Choroid plexus epithelial cell (primary cell): ENCODE results near the gene VAC14.
"Not testable (repeated sequence)": the region's sequence is repeated elsewhere in the genome, so short reads cannot be mapped to it uniquely, and the experiment has no call there.

Experiments used
- DNase-seq: peaks from one replicate; pipeline ENCODE4 v3.0.0-alpha.2; 2010; ENCODE audit warnings: low read depth
- H3K4me3 ChIP-seq: 2 replicates; pipeline ENCODE4 v1.5.1; 2011; ENCODE audit warnings: low read depth, mild to moderate bottlenecking, control low read depth, low read length, moderate library complexity
- TF ChIP-seq, protein P1 (sequence below): conservative IDR thresholded peaks from 2 replicates; pipeline ENCODE4 v1.5.1; 2011; ENCODE audit warnings: low read depth, mild to moderate bottlenecking, control low read depth, inconsistent platforms, low read length, moderate library complexity

VAC14 gene

DNA sequence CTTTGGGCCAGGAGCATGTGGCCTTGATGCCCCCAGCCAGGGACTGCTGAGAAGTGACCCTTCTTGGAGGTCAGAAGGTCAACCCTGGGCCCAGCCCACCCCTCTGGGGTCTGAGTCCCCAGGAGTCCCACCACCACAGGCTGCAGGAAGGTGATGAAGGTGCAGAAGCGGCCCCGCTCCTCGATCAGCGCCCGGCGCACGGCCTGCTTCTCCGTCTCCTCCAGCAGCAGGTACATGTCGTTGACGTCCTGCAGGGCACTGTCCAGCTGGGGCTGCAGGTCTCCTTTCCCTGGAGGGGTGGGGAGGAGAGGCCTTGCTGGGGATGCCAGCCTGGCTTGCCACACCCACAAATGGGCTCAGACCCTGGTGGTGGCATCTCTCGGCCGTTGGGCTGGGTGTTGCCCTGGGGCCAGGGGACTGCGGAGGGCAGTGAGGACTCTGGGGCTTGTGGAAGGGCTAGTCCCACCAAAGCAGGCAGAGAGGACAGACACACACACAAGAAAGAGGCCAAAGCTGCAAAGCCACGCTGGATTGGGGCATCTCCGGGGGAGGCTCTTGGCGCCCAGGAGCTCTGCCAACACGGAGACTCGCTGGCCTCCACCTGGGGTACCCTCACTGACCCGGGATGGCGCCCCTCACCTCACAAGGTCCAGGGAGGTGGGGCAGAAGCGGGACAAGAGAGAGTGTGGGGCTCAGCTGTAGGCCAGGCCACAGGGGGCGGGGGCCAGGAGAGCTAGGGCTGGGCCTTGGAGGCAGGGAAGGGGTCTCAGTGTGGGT is 122.6 kb downstream of the VAC14 start:
- no peak for DNase-seq
- H3K4me3 ChIP-seq: no peak overlapping the region
- TF ChIP-seq, protein P1, sequence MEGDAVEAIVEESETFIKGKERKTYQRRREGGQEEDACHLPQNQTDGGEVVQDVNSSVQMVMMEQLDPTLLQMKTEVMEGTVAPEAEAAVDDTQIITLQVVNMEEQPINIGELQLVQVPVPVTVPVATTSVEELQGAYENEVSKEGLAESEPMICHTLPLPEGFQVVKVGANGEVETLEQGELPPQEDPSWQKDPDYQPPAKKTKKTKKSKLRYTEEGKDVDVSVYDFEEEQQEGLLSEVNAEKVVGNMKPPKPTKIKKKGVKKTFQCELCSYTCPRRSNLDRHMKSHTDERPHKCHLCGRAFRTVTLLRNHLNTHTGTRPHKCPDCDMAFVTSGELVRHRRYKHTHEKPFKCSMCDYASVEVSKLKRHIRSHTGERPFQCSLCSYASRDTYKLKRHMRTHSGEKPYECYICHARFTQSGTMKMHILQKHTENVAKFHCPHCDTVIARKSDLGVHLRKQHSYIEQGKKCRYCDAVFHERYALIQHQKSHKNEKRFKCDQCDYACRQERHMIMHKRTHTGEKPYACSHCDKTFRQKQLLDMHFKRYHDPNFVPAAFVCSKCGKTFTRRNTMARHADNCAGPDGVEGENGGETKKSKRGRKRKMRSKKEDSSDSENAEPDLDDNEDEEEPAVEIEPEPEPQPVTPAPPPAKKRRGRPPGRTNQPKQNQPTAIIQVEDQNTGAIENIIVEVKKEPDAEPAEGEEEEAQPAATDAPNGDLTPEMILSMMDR: no peak

- H3K4me3 ChIP-seq: no peak overlapping the region
- DNase-seq: no peak
- TF ChIP-seq, protein P1: no peak
Measured at GRCh38 chr16:70677499-70678120, 123.3 kb downstream of the VAC14 start.

GRCh38 chr16:70676675-70677498 is 124.1 kb downstream of the VAC14 start:
- TF ChIP-seq, protein P1: no peak
- DNase-seq: no peak
- no peak overlapping the region for H3K4me3 ChIP-seq

DNA sequence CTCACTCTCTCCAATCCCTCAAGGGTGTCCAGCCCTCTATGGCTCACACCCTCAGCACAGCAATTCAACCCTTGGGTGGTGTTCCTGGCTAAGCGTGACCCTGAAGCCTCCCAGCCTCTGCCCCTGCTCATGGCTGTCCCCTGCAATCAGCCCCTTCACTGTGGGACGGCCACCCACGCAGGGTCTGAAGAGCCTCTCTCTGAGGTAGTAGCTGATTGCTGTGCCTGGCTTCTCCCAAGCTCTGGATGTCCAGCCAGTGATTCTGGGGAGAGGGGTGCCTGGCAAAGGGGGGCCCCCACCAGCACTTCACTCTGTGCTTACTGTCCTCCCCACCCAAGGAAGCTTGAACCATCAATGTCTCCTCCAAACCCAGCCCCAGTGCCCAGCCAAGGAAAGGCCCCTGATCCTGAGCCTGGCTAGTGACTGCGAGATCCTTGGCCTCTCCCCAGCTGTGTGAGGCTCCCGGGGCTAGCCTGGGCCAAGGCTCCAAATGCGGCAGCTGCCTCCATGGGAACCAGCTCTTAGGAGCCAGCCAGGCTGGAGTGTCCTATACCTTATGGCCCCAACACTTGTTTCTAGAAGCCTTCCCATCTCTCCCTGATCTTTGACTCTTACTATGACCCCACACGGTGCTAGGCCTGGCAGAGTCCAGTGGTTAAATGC is 125.0 kb downstream of the VAC14 start:
- TF ChIP-seq, protein P1: no peak
- DNase-seq: no peak
- no peak overlapping the region for H3K4me3 ChIP-seq

DNA sequence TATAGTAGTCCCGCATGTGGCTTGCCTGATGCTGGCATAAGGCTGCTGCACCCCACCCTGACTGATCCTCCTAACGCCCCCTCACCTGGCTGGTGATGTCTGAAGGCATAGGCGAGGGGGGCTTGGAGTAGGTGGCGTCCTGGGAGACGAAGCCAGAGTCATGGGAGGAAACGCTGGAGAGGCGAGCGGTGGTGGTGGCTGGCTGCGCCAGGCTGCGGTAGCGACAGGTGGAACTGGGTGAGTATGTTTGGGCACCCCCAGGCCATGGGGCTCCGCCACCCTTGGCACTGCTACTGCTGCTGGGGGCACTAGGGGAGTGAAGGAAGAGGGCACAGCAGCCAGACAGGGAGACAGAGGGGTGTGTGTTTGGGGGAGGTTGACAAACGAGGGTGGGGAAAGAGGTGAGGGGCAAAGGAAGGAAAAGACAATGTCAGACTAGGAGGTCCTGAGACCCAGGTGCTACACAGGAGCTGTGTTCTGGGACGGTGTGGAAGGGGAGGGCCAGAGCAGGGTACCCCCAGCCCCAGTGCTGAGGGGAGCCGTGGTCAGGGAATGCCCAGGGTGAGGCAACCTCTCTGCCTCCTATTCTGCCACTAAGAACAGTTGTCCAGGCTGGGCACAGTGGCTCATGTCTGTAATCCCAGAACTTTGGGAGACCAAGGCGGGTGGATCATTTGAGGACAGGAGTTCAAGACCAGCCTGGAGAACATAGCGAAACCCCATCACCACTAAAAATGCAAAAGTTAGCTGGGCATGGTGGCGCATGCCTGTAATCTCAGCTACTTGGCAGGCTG is 126.5 kb downstream of the VAC14 start:
- no peak for DNase-seq
- H3K4me3 ChIP-seq: no peak overlapping the region
- TF ChIP-seq, protein P1: no peak

- not testable (repeated sequence) for H3K4me3 ChIP-seq, DNase-seq
Measured at GRCh38 chr16:70670938-70671337, 130.0 kb downstream of the VAC14 start.
